ENCODE measurements around the gene FRMPD1.

The FRMPD1 gene

DNA sequence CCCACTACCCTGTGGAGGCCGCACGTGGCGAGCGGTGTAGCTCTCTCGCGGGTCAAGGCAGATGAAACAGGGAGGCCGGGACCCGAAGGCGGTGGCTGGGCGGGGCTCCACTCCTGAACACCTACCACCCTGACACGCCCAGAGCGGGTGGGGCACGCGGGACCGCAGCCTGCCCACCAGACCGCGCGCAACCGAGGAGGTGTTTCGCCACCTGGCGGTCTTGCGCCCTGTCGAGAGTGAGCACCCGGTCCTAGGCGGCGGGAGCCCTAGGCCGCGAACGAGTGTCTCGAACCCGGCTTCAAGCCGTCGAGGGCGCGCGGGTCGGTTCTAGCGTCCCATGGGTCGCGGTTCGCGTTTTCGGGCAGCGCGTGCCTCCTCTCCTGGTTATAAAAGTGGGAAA is 136.3 kb downstream of the FRMPD1 start:
- H3K4me3 ChIP-seq, result no peak overlapping the region
- no peak for DNase-seq (ENCODE audit: low spot score)
- no peak overlapping the region for H3K27ac ChIP-seq
- TF ChIP-seq CTCF (IDR thresholded peaks at IDR 0.05), result no peak

GRCh38 chr9:37788332-37788731 is 137.6 kb downstream of the FRMPD1 start:
- DNase-seq (ENCODE audit: low spot score), result no peak
- Histone ChIP-seq H3K27ac (no peak overlapping the region), H3K4me3 (no peak overlapping the region)
- TF ChIP-seq CTCF (IDR thresholded peaks at IDR 0.05), result no peak

- no peak overlapping the region for H3K27ac ChIP-seq
- H3K4me3 ChIP-seq, result no peak overlapping the region
- no peak for DNase-seq (ENCODE audit: low spot score)
- no peak for TF ChIP-seq CTCF (IDR thresholded peaks at IDR 0.05)
These were observed 139.3 kb downstream of the FRMPD1 start for GRCh38 chr9:37790096-37790495.

DNA sequence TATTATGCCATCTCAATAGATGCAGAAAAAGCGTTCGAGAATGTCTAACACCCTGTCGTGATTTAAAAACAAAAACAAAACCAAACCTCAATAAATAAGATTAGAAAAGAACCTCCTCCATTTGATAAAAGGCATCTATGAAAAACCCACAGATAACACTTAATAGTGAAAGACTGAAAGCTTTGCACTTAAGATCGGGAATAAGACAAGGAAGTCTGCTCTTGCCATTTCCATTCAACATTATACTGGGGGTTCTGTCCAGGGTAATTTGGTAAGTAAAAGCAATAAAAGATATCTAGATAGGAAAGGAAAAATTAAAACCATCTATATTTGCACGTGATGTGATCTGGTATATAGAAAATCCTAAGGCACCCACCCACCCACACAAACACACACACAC is 141.4 kb downstream of the FRMPD1 start:
- TF ChIP-seq CTCF (IDR thresholded peaks at IDR 0.05), result no peak

DNA sequence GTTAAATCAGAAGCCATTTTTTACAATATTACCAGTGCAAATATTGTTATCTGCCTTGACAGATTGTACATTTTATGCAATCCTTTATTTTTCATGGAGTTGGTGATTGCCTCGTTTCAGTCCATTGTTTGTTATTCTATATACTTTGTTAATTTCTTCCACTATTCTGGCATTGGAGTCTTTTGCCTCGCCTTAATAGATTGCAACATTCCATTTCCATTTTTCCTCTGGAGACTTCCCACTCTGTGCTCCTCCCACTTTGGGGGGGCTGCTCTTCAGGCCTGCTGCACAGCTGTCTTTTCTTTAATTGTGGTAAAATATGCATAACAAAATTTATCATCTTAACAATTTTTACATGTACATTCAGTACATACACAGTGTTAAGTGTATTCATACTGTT is 145.5 kb downstream of the FRMPD1 start:
- TF ChIP-seq CTCF (IDR thresholded peaks at IDR 0.05), result no peak
- no peak overlapping the region for H3K27ac ChIP-seq
- DNase-seq (ENCODE audit: low spot score), result no peak
- no peak overlapping the region for H3K4me3 ChIP-seq

More for the DNA sequence above, 141.4 kb downstream of the FRMPD1 start:
- no peak overlapping the region for H3K4me3 ChIP-seq
- no peak overlapping the region for H3K27ac ChIP-seq
- DNase-seq (ENCODE audit: low spot score), result no peak

All from coronary artery (tissue), 2 donors.